HCT116 (cell line): ENCODE results near the gene ERC2. TPM values are rescaled to one million over a fixed set of nuclear protein-coding genes. Genes with fewer than 3 reads are reported as not detected.

Experiments used
- ATAC-seq: fragments of 200-7000 bp; cut with Tn5 transposase; 2 replicates; pipeline ENCODE4 v1.9.1; 2020; ENCODE audit warnings: mild to moderate bottlenecking, moderate library complexity
- BruUV-seq: library from RNA; stranded (reverse); fragments of 400-500 nt; replicated peaks from 2 replicates; lab custom pipeline; 2021; lab: Mats Ljungman, UMichigan
- CTCF ChIA-PET: fragments of 300-600 bp; sonication (Branson Sonifier 250); formaldehyde crosslinking; loops from one replicate; lab custom pipeline; 2021; ENCODE audit warnings: antibody characterized with exemption; lab: Charles Lee
- POLR2A ChIA-PET: fragments of 300-600, 350-600 bp; sonication (Branson Sonifier 250); formaldehyde crosslinking; loops from one replicate; lab custom pipeline; 2021; ENCODE audit warnings: antibody characterized with exemption; lab: Charles Lee
- RAD21 ChIA-PET, 2 experiments: fragments of 300-600 bp; sonication (Branson Sonifier 250); formaldehyde crosslinking; loops; one replicate each; lab custom pipeline; 2023; ENCODE audit warnings: low total read pairs in 2 of 2; ENCODE audit not compliant: uncharacterized antibody in 2 of 2, unreplicated experiment in 2 of 2, low non-redundant PET in 1 of 2; lab: Charles Lee
- DNase-seq: peaks from one replicate; pipeline ENCODE4 v3.0.0-alpha.2; 2010; ENCODE audit warnings: low read depth, low spot score
- H2AFZ ChIP-seq: fragments of 200-600 bp; shearing (Covaris generic), sonication (generic); 2 replicates; pipeline ENCODE4 v1.6.1; 2017; ENCODE audit warnings: low read depth, mixed run types, mixed read lengths, antibody characterized with exemption, low read length; ENCODE audit not compliant: poor library complexity, severe bottlenecking
- H3K27ac ChIP-seq: 2 replicates; pipeline ENCODE4 v1.5.1; 2012; ENCODE audit warnings: low read depth, low read length
- H3K27me3 ChIP-seq: fragments of 200-600 bp; sonication (generic); 2 replicates; pipeline ENCODE4 v1.6.1; 2016; ENCODE audit warnings: mixed run types, low read length, mixed read lengths; ENCODE audit not compliant: insufficient read depth
- H3K36me3 ChIP-seq, 2 experiments: fragments of 200-500 bp in 1 of 2; fragments of 200-600 bp in 1 of 2; sonication (Bioruptor generic) in 1 of 2; sonication (generic) in 1 of 2; 2 replicates each; pipeline versions ENCODE4 v1.5.1 to v1.6.1; 2014 to 2016; ENCODE audit warnings: low read length in 2 of 2, inconsistent platforms in 1 of 2, mixed read lengths in 1 of 2, mixed run types in 1 of 2; ENCODE audit not compliant: insufficient read depth in 2 of 2, control insufficient read depth in 1 of 2
- H3K4me1 ChIP-seq, 2 experiments: fragments of 200-600 bp in 1 of 2; sonication (generic) in 1 of 2; 2 replicates each; pipeline versions ENCODE4 v1.5.1 to v1.6.1; 2012 to 2017; ENCODE audit warnings: low read length in 2 of 2, inconsistent platforms in 1 of 2, mild to moderate bottlenecking in 1 of 2, mixed read lengths in 1 of 2, mixed run types in 1 of 2, moderate library complexity in 1 of 2; ENCODE audit not compliant: insufficient read depth in 2 of 2, control insufficient read depth in 1 of 2
- H3K4me2 ChIP-seq: fragments of 200-600 bp; sonication (generic); 2 replicates; pipeline ENCODE4 v1.6.1; 2017; ENCODE audit warnings: mixed run types, low read length, mixed read lengths
- H3K4me3 ChIP-seq, 2 experiments: fragments of 200-600 bp in 1 of 2; sonication (generic) in 1 of 2; replicated peaks in 1 of 2; 2 replicates each; pipeline ENCODE4 v1.5.1; 2011 to 2016; ENCODE audit warnings: low read length in 2 of 2, control low read depth in 1 of 2, low read depth in 1 of 2, mild to moderate bottlenecking in 1 of 2, mixed read lengths in 1 of 2, mixed run types in 1 of 2
- H3K79me2 ChIP-seq: fragments of 200-600 bp; sonication (generic); 2 replicates; pipeline ENCODE4 v1.6.1; 2017; ENCODE audit warnings: mild to moderate bottlenecking, mixed run types, low read length, moderate library complexity, mixed read lengths; ENCODE audit not compliant: insufficient read depth
- H3K9ac ChIP-seq: fragments of 200-600 bp; sonication (generic); 2 replicates; pipeline ENCODE4 v1.6.1; 2016; ENCODE audit warnings: low read length, mixed read lengths
- H3K9me2 ChIP-seq: fragments of 200-600 bp; sonication (generic), shearing (Covaris generic); 2 replicates; pipeline ENCODE4 v1.6.1; 2017; ENCODE audit warnings: mixed run types, mild to moderate bottlenecking, moderate library complexity; ENCODE audit not compliant: insufficient read depth
- H3K9me3 ChIP-seq, 2 experiments: fragments of 200-500 bp in 1 of 2; fragments of 200-600 bp in 1 of 2; sonication (Bioruptor generic) in 1 of 2; sonication (generic) in 1 of 2; 2 replicates each; pipeline ENCODE4 v1.6.1; 2014 to 2017; ENCODE audit warnings: low read length in 2 of 2, mixed read lengths in 2 of 2, inconsistent platforms in 1 of 2, low read depth in 1 of 2, mild to moderate bottlenecking in 1 of 2, mixed run types in 1 of 2, moderate library complexity in 1 of 2; ENCODE audit not compliant: control insufficient read depth in 1 of 2, insufficient read depth in 1 of 2
- H4K20me1 ChIP-seq: fragments of 200-600 bp; sonication (generic), shearing (Covaris generic); 2 replicates; pipeline ENCODE4 v1.6.1; 2017; ENCODE audit warnings: mixed run types, mild to moderate bottlenecking, moderate library complexity; ENCODE audit not compliant: insufficient read depth
- CBX3 ChIP-seq: IDR thresholded peaks from 2 replicates; pipeline ENCODE4 v1.6.1; 2012; ENCODE audit warnings: low read depth
- CEBPB ChIP-seq: IDR thresholded peaks from 2 replicates; pipeline ENCODE4 v1.6.1; 2012; ENCODE audit warnings: low read depth
- CTCF ChIP-seq, 3 experiments: fragments of 200-600 bp in 1 of 3; sonication (generic) in 1 of 3; IDR thresholded peaks in 2 of 3; conservative IDR thresholded peaks in 1 of 3; 2 replicates each; pipeline ENCODE4 v1.5.1; 2012 to 2017; ENCODE audit warnings: low read depth in 2 of 3, low read length in 2 of 3, antibody characterized with exemption in 1 of 3, borderline replicate concordance in 1 of 3, control low read depth in 1 of 3, mild to moderate bottlenecking in 1 of 3, mixed read lengths in 1 of 3, mixed run types in 1 of 3, moderate library complexity in 1 of 3; ENCODE audit not compliant: insufficient read depth in 1 of 3
- EGR1 ChIP-seq: IDR thresholded peaks from 2 replicates; pipeline ENCODE4 v1.6.1; 2012; ENCODE audit warnings: low read depth
- ELF1 ChIP-seq: IDR thresholded peaks from 2 replicates; pipeline ENCODE4 v1.6.1; 2012; ENCODE audit warnings: low read depth, borderline replicate concordance
- EZH2 ChIP-seq: fragments of 200-600 bp; sonication (generic); IDR thresholded peaks from 2 replicates; pipeline ENCODE4 v1.6.1; 2017; ENCODE audit warnings: antibody characterized with exemption, mixed run types
- EZH2phosphoT487 ChIP-seq: fragments of 200-600 bp; IDR thresholded peaks from 2 replicates; pipeline ENCODE4 v1.6.1; 2018; ENCODE audit warnings: antibody characterized with exemption, borderline replicate concordance
- FOSL1 ChIP-seq: IDR thresholded peaks from 2 replicates; pipeline ENCODE4 v1.6.1; 2012; ENCODE audit warnings: low read depth
- JUND ChIP-seq: IDR thresholded peaks from 2 replicates; pipeline ENCODE4 v1.6.1; 2012
- POLR2A ChIP-seq: IDR thresholded peaks from 2 replicates; pipeline ENCODE4 v1.7.0; 2011; ENCODE audit warnings: borderline replicate concordance; ENCODE audit not compliant: insufficient read depth, insufficient read length; ENCODE audit errors: extremely low read depth
- POLR2AphosphoS5 ChIP-seq: IDR thresholded peaks from 2 replicates; pipeline ENCODE4 v1.6.1; 2011; ENCODE audit warnings: mild to moderate bottlenecking, low read depth, low read length, moderate library complexity
- RAD21 ChIP-seq: IDR thresholded peaks from 2 replicates; pipeline ENCODE4 v1.6.1; 2012; ENCODE audit warnings: low read depth, mild to moderate bottlenecking
- REST ChIP-seq: IDR thresholded peaks from 2 replicates; pipeline ENCODE4 v1.6.1; 2012; ENCODE audit warnings: low read depth
- SIN3A ChIP-seq: IDR thresholded peaks from 2 replicates; pipeline ENCODE4 v1.6.1; 2012; ENCODE audit warnings: low read depth
- SRF ChIP-seq: IDR thresholded peaks from 2 replicates; pipeline ENCODE4 v1.6.1; 2012; ENCODE audit warnings: low read depth
- TCF7L2 ChIP-seq: IDR thresholded peaks from 2 replicates; pipeline ENCODE4 v1.7.0; 2011; ENCODE audit warnings: borderline replicate concordance, inconsistent platforms; ENCODE audit not compliant: insufficient read depth, insufficient read length; ENCODE audit errors: extremely low read depth
- YY1 ChIP-seq: IDR thresholded peaks from 2 replicates; pipeline ENCODE4 v1.6.1; 2011; ENCODE audit warnings: low read length, low read depth, moderate library complexity, mild to moderate bottlenecking; ENCODE audit not compliant: insufficient replicate concordance; ENCODE audit errors: extremely low read depth
- ZBTB33 ChIP-seq: IDR thresholded peaks from 2 replicates; pipeline ENCODE4 v1.6.1; 2011; ENCODE audit warnings: mild to moderate bottlenecking, low read length, moderate library complexity; ENCODE audit not compliant: insufficient replicate concordance; ENCODE audit errors: extremely low read depth
- ZFX ChIP-seq: fragments of 450-650 bp; IDR thresholded peaks from 2 replicates; pipeline ENCODE4 v1.6.1; 2017
- ZNF274 ChIP-seq: fragments of 200-500 bp; sonication (Bioruptor generic); IDR thresholded peaks from 2 replicates; pipeline ENCODE4 v1.6.1; 2014; ENCODE audit warnings: mild to moderate bottlenecking, low read depth, low read length, inconsistent platforms
- intact Hi-C: fragments of 100-400 bp; cut with micrococcal nuclease; formaldehyde crosslinking; loops from 2 replicates; pipeline ENCODE4 v1.10.0; 2022
- total RNA-seq: library from RNA; stranded (reverse); gene quantifications from one replicate; pipeline ENCODE4 v1.2.1, GENCODE V29; 2021; ENCODE audit not compliant: unreplicated experiment

Gene ERC2
- total RNA-seq, 1 experiment from 2014 or later = not detected

- POLR2A ChIA-PET = no interaction called here
- H3K4me3 ChIP-seq = no peak overlapping the region
- no peaks in the 10 kb centered on the region for H3K4me1 ChIP-seq
- RAD21 ChIA-PET = no interaction called here
- intact Hi-C loops = no loop called here
- DNase-seq = no peak
- no peak overlapping the region for H3K9ac ChIP-seq
- H4K20me1 ChIP-seq = no peaks in the 10 kb centered on the region
- BruUV-seq = no TSS peak
- H3K36me3 ChIP-seq = no peaks in the 10 kb centered on the region
- TF ChIP-seq ZBTB33 = no peak
- no peak for TF ChIP-seq YY1
- no peak for TF ChIP-seq EZH2phosphoT487
- TF ChIP-seq RAD21 = no peak
- TF ChIP-seq JUND = no peak
- no peak for TF ChIP-seq CEBPB
- TF ChIP-seq FOSL1 = no peak
- TF ChIP-seq EZH2 = no peak
- TF ChIP-seq ZNF274 = no peak
- TF ChIP-seq TCF7L2 = no peak
- no peak for TF ChIP-seq POLR2A
- no peak for TF ChIP-seq CBX3
- no peak for TF ChIP-seq EGR1
- no peak for TF ChIP-seq REST
- TF ChIP-seq ZFX = no peak
- TF ChIP-seq CTCF (IDR thresholded peaks at IDR 0.05 in 2 of 3, conservative IDR thresholded peaks at IDR 0.05 in 1 of 3; ENCODE audit: borderline replicate concordance in 1 of 3, insufficient read depth in 1 of 3, low read depth in 2 of 3, low read length in 2 of 3) = no peak
- no peak for TF ChIP-seq SRF
- no peak for TF ChIP-seq SIN3A
- no peak for TF ChIP-seq ELF1
- TF ChIP-seq POLR2AphosphoS5 = no peak
- TF ChIP-seq, all 23 proteins: peak for 0
- H3K27ac ChIP-seq = no peak overlapping the region
- H3K9me3 ChIP-seq = no peaks in the 10 kb centered on the region
- no peak for ATAC-seq
- no peak overlapping the region for H3K4me2 ChIP-seq
- H3K79me2 ChIP-seq = no peaks in the 10 kb centered on the region
- CTCF ChIA-PET = no interaction called here
- H3K9me2 ChIP-seq = no peaks in the 10 kb centered on the region
- no peaks in the 10 kb centered on the region for H3K27me3 ChIP-seq
- no peak overlapping the region for H2AFZ ChIP-seq
These were observed 116.7 kb downstream of the ERC2 start for GRCh38 chr3:56351537-56351936.
